ENCODE data around the gene TMPRSS3. TPM values are rescaled to one million over a fixed set of nuclear protein-coding genes. Genes with fewer than 3 reads are reported as not detected.

Gene TMPRSS3
- total RNA-seq, 1 experiment from 2014 or later: 4.3 TPM

GRCh38 chr21:42412636-42412933 lies 16.7 kb upstream of the TMPRSS3 start:
- 0 out of 2 replicates have a peak, but pooled peaks cover 9% of the 10 kb centered on the region for H3K4me1 ChIP-seq (replicated peaks; ENCODE audit: insufficient read depth)
- H3K9me2 ChIP-seq (ENCODE audit: insufficient read depth): no peaks in the 10 kb centered on the region
- TF ChIP-seq, protein P1, sequence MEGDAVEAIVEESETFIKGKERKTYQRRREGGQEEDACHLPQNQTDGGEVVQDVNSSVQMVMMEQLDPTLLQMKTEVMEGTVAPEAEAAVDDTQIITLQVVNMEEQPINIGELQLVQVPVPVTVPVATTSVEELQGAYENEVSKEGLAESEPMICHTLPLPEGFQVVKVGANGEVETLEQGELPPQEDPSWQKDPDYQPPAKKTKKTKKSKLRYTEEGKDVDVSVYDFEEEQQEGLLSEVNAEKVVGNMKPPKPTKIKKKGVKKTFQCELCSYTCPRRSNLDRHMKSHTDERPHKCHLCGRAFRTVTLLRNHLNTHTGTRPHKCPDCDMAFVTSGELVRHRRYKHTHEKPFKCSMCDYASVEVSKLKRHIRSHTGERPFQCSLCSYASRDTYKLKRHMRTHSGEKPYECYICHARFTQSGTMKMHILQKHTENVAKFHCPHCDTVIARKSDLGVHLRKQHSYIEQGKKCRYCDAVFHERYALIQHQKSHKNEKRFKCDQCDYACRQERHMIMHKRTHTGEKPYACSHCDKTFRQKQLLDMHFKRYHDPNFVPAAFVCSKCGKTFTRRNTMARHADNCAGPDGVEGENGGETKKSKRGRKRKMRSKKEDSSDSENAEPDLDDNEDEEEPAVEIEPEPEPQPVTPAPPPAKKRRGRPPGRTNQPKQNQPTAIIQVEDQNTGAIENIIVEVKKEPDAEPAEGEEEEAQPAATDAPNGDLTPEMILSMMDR (conservative IDR thresholded peaks at IDR 0.05): no peak
- TF ChIP-seq EZH2 (IDR thresholded peaks at IDR 0.05; ENCODE audit: low read depth): no peak
- H3K27me3 ChIP-seq (ENCODE audit: insufficient read depth, low read depth): no peaks in the 10 kb centered on the region
- BruUV-seq (replicated peaks): no TSS peak
- H2AFZ ChIP-seq: no peak overlapping the region
- ChIA-PET POLR2A (ENCODE audit: unreplicated experiment) (no interaction called here), CTCF (no interaction called here)
- H3K27ac ChIP-seq: no peak overlapping the region
- H3K79me2 ChIP-seq (ENCODE audit: low read depth): no peaks in the 10 kb centered on the region
- no peaks in the 10 kb centered on the region for H4K20me1 ChIP-seq (ENCODE audit: insufficient read depth)
- DNase-seq: no peak
- H3K4me3 ChIP-seq: no peak overlapping the region
- H3K4me2 ChIP-seq: no peak overlapping the region
- no peaks in the 10 kb centered on the region for H3F3A ChIP-seq (ENCODE audit: insufficient read depth, low read depth)
- no peaks in the 10 kb centered on the region for H3K36me3 ChIP-seq (ENCODE audit: low read depth)
- intact Hi-C loops (cut with micrococcal nuclease; ENCODE audit: unreplicated experiment): no loop called here
- no peaks in the 10 kb centered on the region for H3K9me3 ChIP-seq (ENCODE audit: insufficient read depth, low read depth)

DNA sequence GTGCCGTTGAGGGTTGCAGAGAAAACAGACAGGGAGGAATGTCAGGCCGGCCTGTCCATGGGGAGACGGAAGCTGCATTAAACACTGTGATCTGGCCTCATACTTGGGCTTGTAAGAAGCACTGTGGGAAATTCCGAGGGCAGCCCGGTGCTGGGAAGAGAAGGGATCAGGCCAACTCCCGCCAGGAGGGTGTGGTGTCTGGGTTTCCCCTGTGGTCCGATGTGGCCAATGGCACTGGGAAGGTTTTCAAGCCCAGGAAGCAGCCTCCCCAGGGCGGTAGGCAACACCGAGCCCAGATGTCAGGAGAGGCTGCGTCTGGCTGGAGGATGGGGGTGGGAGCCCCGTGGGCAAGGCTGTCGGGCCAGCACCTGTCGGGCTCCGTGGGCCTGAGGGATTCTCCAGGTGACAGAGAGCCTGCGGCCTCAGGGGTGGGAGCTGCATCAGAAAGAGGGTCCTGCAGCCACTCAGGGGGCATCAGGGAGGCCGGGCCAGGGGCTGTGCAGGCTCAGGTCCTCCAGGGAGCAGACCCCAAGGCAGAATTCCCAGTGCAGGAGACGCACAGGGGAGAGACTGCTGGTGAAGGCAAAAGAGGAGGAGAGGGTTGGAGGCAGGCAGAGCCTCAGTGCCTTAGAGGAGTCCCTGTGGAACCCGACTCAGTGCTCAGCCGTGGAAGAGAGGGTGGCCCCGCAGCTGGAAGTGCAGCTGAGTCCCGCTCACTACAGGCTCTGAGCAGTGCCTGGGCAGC lies 16.2 kb upstream of the TMPRSS3 start:
- intact Hi-C loops (cut with micrococcal nuclease; ENCODE audit: unreplicated experiment): no loop called here
- no TSS peak for BruUV-seq (replicated peaks)
- Histone ChIP-seq H3K79me2 (ENCODE audit: low read depth) (no peaks in the 10 kb centered on the region), H3K9me3 (ENCODE audit: insufficient read depth, low read depth) (no peaks in the 10 kb centered on the region), H3K36me3 (ENCODE audit: low read depth) (no peaks in the 10 kb centered on the region), H3K9me2 (ENCODE audit: insufficient read depth) (no peaks in the 10 kb centered on the region), H3K4me2 (no peak overlapping the region), H3K27me3 (ENCODE audit: insufficient read depth, low read depth) (no peaks in the 10 kb centered on the region), H3K27ac (no peak overlapping the region), H4K20me1 (ENCODE audit: insufficient read depth) (no peaks in the 10 kb centered on the region), H3F3A (ENCODE audit: insufficient read depth, low read depth) (no peaks in the 10 kb centered on the region), H3K4me1 (replicated peaks; ENCODE audit: insufficient read depth) (0 out of 2 replicates have a peak, but pooled peaks cover 9% of the 10 kb centered on the region), H2AFZ (no peak overlapping the region), H3K4me3 (no peak overlapping the region)
- CTCF ChIA-PET: no interaction called here
- TF ChIP-seq, protein P1 (conservative IDR thresholded peaks at IDR 0.05): no peak
- no peak for TF ChIP-seq EZH2 (IDR thresholded peaks at IDR 0.05; ENCODE audit: low read depth)
- POLR2A ChIA-PET (ENCODE audit: unreplicated experiment): no interaction called here
- DNase-seq: no peak

DNA sequence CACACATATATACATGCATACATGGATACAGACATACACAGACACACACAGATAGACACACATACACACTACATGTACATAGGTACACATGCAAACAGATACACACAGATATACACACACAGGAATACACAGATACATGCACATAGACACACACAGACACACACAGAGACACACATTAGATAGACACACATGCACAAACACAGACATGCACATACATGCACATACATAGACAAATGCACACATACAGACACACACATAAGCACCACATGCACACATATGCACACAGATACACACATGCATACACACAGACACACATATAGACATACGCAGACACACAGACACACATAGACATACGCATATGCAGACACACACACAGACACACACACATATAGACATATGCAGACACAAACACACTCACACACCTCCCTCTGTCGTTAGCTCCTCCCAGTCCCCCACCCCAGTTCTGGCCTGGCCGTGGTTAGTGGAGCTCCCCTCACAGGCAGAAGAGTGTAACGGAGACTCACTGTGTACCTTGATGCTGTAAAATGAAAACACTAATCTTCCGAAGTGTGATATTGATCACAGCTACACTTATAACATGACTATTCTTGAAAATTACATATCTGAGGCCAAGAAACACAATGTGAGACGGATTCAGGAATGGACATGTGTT lies 15.5 kb upstream of the TMPRSS3 start:
- intact Hi-C loops (cut with micrococcal nuclease; ENCODE audit: unreplicated experiment): no loop called here
- no peak for DNase-seq
- Histone ChIP-seq H3K9me3 (ENCODE audit: insufficient read depth, low read depth) (no peaks in the 10 kb centered on the region), H2AFZ (no peak overlapping the region), H3K4me1 (replicated peaks; ENCODE audit: insufficient read depth) (0 out of 2 replicates have a peak, but pooled peaks cover 9% of the 10 kb centered on the region), H3F3A (ENCODE audit: insufficient read depth, low read depth) (no peaks in the 10 kb centered on the region), H3K9me2 (ENCODE audit: insufficient read depth) (no peaks in the 10 kb centered on the region), H4K20me1 (ENCODE audit: insufficient read depth) (no peaks in the 10 kb centered on the region), H3K4me3 (no peak overlapping the region), H3K36me3 (ENCODE audit: low read depth) (no peaks in the 10 kb centered on the region), H3K79me2 (ENCODE audit: low read depth) (no peaks in the 10 kb centered on the region), H3K27me3 (ENCODE audit: insufficient read depth, low read depth) (no peaks in the 10 kb centered on the region), H3K27ac (no peak overlapping the region), H3K4me2 (no peak overlapping the region)
- TF ChIP-seq EZH2 (IDR thresholded peaks at IDR 0.05; ENCODE audit: low read depth): no peak
- TF ChIP-seq, protein P1 (conservative IDR thresholded peaks at IDR 0.05): no peak
- ChIA-PET CTCF (no interaction called here), POLR2A (ENCODE audit: unreplicated experiment) (no interaction called here)
- no TSS peak for BruUV-seq (replicated peaks)

All from PC-9 (cell line).